HG02973 (cell line): Measurements from ENCODE around the gene ZNF175.

Experiments
- ATAC-seq: cut with Tn5 transposase; IDR thresholded peaks from one replicate; pipeline ENCODE4 v1.9.1; 2021; ENCODE audit warnings: moderate library complexity; ENCODE audit not compliant: unreplicated experiment

Gene ZNF175

DNA sequence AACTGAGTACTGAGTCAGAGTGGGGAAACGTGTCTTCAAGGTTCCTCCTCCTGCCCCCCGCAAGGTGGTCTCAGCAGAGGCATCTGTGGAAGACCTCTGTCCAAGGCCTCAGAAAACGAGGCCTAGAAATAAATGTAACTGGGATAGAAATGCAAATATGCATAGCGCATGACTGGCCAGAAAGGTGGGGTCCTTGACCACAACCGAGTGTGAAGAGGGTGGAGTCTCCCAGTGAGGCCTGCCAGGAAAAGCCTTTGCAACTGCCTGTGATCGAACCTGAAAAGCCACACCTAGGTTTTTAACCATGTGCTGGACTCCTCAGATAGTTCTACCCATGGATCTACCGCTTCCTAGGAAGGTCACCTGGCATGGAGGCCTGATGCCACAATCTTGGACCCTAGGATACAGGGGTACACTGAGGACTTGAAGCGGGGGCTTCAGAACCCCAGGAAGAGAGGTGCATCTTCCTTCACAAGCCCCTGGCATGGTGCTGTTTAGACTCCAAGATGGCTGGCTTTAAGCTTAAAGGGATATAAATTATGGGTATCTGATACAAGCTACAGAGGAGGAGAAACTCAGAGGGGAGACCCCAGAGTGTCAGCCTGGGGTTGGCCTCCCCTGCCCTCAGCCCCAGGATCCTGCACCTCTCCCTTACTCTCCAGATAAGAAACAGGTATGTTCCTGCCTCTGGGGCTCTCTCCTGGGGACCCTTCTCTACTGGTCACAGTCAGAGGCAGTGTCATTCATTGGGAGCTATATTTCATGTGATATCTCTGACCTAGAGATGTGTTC is 21.4 kb upstream of the ZNF175 start:
- no peak for ATAC-seq

DNA sequence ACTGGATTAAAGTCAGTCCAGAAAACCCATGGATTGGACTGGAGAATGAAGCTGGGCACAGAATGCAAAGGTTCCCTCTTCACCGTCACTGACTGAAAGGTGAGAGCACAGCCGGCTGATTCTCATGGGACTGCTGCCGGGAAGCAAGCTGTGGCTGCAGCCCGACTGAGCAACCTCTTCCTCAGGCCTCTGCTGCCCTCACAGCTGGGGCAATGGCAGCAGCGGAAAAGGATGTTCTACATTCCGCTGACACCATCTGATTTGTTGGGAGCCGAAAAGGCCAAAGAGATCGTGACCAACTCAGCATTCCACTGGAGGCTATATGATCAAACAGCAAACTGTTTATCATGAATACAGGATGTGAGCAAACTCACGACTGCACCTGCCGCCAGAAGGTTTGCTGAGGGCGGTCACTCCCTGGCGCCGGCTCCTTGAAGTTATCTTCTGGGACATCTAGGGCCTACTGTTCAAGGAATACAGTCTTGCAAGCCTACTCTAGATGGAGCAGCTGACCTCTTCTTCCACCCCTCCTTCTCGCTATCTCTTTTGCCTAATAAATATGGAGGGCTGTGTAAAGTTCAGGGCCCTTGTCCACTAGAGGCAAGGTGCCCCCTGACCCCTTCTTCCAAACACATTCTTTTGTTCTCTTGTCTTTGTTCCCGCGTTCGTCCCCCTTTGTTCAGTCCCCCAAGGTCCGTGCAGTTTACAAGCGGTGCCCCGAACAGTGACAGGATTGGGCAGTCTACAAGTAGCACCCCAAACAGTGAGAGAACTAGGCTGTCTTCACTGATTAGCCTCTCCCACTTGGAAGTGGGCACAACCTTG is 20.0 kb upstream of the ZNF175 start:
- no peak for ATAC-seq

DNA sequence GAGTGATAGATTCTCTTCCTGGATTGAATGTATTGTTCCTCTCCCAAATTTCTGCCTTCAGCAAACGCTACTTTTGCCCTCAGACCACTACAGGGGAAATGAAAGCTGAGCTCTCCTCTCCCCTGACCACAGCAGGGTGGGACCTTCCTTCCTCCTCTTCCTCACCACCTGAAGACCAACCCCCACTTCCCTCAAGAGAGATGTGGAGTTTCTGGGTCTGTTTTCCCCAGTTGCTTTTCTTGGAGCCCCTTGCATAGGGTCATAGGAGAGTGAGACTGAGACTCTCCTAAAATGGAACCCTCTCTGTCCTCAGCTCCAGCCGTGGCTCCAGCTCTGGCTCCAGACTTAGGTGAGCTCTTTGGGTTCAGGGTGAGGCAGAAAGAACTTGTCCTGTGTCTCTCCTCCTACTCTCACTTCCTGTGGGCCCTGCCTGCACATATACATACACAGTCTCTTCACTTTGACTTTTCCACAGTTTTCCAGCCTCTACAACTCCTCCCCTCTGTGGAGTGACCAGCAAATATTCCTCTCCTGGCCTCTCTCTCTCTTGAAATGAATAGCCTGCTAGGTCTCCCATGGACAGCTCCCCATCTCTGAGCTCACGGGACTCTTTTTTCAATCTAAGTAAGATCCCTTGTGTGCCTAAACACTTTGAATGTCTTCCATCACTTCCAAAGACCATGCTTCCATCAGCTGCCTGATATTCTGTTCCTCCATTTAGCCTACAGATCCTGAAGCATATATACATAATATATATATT is 19.2 kb upstream of the ZNF175 start:
- no peak for ATAC-seq

DNA sequence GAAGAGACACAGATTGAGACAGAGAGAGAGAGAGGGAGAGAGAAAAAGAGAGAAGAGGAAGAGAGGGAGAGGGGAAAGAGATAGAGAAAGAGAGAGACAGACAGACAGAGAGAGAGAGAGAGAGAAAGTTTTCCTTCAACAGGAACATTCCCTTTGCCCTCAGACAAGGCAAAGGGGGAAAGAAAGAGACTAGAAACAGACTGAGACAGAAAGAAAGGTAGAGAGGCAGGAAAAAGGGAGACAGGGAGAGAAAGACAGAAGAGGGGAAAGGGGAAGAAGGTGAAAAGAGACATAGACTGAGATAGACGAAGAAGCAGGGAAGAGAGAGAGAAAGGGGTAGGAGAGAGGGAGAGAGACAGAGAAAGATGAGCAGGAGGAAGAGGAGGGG is 18.5 kb upstream of the ZNF175 start:
- no peak for ATAC-seq

DNA sequence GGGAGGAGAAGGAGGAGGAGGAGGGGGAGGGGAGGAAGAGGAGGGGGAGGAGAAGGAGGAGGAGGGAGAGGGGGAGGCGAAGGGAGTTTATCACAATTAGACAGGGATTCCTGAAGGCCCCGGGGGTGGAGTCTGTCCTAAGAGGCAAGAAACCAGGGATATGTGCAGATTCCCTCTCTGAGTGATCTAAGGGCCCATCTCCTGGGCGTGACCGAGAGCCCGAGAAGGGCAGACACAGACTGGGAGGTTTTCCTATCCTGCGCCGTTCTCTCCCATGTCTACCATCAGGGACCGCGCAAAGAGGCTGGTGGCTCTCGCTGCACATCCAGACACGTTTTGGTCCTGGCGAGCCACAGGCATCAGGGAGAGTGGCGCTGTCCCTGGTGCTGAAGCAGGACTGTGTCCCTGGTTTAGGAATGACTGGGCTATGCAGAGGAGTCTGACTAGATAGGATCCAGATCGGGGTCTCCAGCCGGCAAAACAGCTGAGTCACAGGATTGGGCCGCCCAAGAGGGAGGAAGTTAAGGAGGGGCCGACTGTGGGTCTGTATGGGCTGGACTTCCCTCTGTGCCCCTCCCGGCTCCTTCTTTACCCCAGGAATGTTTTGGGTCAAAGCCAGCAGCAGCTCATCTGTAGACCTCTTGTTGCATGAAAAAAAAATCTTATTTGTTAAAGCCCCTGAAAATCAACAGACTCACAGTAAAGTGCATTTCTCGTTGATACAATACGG is 17.9 kb upstream of the ZNF175 start:
- no peak for ATAC-seq

DNA sequence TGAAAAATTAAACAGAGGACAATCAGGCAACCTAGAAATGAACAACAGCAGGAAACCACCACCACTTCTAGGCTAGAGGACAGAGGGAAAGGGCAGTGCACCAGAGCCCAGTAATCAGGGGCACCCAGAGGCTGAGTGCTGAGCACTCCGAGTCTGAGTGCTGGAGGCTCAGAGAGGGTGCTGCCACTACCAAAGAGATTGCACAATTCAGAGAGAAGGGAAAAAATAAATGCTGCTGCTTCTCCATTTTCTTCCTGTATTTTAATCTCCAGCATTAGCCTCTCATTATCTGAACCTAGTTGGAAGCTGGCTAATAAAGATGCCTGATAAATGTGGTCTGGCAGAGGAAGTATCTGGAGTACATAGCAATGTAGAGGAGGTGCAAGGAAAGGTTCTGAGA is 11.8 kb upstream of the ZNF175 start:
- ATAC-seq = no peak

DNA sequence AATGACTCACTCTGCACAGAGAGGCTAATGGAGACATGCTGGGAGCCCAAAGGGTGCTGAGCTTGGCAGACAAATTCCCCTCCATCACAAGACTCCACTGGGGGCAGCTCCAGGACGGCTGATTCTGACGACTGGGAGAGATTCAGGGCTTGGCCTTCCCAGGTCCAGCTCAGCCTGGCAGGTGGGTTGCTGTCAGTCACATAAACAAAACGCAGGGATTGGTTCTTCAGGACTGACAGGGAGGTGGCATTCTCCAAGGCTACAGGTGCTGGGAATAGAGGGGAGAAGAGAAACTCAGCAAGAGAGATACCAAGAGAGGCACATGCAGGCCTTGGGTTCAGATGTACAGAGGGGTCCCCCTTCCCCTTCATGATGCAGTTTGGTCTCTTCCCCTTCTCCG is 10.7 kb upstream of the ZNF175 start:
- no peak for ATAC-seq

DNA sequence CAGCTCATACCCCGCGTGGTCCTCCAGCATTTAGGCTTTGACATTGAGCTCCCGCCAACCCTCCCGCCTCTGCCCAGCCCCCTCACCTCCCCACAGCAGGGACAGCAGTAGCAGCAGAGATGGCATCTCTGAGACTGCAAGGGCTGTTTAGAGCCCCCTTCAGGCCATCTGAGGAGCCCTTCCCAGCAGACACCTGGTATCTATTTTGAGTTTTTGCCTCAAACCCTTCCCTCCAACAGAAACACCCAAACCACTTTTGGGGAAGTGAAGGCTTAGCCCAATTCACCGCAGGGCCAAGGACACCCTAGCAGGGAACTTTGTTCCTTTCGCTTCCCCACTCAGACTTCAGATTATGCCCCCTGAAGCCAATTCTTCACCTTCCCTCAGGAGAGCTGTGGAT is 6.3 kb upstream of the ZNF175 start:
- no peak for ATAC-seq

DNA sequence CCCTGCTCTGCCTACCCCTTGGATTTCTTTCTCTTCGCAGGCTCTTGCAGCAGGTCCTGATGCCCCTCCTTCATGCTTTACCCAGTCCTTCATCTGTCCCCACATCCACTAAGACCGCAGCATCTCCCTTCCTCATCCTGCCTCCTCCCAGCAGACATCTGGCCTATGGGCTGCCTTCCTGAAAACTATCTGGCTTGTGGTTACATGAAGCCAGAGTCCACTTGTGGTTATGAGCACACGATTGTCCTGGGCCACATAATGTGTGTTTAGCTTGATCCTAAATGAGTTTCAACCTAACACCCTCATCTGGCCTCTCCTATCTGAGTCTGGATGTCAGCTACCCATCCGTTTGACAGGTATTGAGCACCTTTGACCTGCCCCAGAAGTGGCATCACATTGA is 5.5 kb upstream of the ZNF175 start:
- no peak for ATAC-seq

DNA sequence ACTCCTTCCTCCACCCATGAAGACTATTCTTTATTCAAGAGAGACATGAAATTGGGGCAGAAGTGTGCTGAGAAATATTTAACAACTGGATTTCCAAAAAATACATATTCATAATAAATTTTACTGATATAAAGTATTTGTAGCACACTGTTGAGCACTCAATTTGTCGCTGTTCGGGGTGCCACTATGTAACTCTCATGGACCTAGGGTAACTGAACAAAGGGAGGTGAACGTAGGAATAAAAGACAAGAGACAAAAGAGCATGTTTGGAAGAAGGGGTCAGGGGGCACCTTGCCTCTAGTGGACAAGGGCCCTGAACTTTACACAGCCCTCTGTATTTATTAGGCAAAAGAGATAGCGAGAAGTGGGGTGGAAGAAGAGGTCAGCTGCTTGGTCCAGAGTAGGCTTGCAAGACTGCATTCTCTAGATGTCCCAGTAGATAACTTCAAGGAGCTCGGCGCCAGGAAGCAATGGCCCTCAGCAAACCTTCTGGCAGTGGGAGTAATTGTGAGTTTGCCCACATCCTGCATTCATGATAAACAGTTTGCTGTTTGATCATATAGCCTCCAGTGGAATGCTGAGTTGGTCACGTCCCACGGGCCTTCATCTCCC is 4.5 kb upstream of the ZNF175 start:
- no peak for ATAC-seq

DNA sequence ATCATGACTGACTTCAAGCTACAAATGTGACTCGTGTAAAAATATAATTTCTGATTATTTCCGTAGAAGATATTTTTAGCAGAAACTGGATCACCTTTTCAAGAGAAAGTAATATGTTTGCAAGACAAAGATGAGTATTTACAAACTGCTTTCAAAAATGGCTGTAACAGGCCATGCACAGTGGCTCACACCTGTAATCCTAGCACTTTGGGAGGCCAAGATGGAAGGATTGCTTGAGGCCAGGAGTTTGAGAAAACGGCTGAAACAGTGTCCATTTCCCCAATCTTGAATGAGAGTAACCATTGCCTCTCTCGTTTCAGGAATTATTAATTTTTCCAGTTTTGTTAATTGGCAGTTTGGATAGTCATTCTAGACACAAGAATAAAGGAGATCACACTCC is 3.5 kb upstream of the ZNF175 start:
- ATAC-seq = no peak

DNA sequence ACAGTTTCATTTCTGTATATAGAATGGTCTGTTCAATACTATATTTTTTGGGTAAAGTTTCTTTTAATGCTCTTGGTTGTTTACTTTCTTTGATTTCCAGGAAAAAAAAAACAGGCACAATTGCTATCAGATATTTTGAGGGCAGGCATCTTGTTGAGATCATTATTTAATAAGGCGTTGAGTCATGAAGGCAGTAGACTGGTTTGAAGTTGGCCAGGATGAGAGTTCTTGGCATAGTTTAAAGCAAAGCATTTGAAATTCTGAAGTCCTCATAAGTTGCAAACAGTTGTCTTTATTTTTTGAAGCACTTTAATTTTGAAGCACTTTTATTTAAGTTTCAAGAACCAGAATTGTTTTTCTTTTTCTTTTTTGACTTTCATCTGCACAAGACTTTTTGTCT is 2.6 kb upstream of the ZNF175 start:
- no peak for ATAC-seq

DNA sequence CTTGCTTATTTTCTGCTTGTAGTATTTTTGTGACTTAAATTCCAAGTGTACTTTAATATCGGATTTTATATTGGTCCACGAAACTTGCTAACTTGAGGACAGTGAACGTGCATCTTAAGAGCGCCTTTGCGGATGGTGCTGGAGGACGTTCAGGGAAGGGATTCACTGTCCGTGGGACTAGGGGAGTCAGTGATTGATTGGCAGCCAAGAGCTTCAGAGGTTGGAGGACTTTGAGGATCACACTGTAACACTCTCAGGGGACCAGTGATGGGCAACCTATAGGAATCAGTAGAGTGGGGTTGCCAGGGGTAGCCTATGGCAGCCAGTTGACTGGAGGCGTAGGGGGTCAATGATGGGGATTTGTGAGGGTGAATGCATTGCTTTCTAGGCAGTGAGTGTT is 516 bp downstream of the ZNF175 start:
- no peak for ATAC-seq

DNA sequence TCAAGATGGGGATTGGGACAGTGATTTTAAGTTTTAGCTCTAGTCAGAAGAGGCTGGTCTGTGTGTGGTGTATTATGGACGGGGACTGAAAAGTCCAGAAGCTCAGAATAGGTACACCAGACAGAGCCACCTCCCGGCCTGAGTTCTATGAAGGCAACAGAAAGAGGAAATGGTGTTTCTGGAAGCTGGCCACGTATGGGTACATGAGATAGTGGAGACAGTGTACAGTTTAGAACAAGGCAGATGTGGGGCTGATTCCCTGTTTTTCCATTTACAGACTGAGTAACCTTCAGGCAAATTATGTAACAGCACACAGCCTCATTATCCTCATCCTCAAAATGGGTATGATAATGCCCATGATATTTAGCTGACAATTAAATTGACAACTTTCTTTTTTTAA is 1.3 kb downstream of the ZNF175 start:
- ATAC-seq = no peak

DNA sequence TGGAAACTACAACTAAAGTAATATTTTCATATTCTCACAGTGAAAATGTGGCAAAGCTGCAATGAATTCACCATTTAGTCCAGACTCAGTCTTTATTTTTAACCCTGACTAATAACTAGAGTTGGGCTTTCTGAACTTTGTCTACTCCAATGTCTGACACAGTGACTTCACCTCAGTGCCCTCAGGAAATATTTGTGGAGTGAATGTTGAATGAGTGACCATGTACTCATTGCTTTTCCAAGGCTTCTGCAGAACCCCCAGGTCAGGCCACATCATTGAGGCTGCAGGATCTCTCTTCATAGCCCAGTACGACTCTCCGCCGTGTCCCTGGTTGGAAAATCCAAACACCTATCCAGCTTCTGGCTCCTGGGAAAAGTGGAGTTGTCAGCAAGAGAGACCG is 1.8 kb downstream of the ZNF175 start:
- no peak for ATAC-seq

DNA sequence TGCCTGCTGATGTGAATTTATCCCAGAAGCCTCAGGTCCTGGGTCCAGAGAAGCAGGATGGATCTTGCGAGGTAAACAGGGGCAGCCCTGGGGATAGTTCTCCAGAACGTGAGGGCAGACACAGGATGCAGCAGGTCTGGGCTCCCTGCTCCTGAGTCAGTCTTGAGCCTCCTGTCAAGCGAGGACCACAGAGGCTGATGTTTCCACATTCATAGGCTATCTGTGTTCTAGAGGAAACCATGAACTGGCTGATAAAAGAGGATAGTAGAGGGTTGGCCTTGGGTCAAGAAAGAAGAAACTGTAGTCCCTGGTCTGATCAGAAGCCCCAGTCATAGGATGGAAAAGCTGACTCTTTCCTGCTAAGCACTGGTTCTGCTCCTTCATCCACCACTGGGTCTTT is 2.2 kb downstream of the ZNF175 start:
- ATAC-seq = no peak

DNA sequence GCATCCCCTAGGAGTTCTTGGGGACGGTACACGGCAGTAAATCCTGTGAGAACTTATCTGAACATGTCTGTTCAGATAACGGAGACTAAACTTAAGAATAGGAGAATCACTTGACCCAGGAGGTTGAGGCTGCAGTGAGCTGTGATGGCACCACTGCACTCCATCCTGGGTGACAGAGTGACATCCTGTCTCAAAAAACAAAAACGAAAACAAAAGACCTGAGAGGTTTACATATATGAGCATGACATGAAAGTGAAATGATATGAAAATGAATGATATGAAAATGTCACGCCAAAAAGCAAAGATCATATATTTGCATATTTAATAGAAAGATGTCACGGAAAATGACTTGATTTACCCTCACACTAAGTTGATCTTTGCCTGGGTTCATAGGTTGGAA is 5.8 kb downstream of the ZNF175 start:
- no peak for ATAC-seq

DNA sequence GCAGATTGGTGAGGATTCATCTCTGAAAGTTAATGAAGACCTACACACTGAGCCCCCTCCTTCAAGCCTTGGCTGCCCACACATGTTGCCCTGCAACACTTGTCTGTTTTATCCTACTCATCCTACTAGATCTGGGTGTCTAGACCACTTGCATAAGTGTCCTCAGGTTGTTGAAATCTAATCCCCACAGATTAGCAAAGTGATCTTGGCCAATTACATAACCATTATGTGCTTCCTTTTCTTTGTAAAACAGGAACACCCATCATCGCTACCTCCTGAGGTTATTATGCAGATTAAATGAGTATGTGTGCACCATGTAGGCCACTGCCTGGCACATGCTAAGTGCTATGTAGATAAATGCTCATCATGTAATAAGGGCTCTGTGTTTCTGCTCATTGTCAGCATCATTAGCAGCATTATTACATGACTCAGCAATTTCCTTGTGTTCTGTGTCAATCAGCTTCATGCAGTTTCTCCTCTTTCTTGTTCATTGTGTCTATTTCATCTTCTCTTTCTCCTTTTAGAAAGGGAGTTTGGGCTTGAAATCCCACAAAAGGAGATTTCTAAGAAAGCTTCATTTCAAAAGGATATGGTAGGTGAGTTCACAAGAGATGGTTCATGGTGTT is 15.1 kb downstream of the ZNF175 start:
- no peak for ATAC-seq

DNA sequence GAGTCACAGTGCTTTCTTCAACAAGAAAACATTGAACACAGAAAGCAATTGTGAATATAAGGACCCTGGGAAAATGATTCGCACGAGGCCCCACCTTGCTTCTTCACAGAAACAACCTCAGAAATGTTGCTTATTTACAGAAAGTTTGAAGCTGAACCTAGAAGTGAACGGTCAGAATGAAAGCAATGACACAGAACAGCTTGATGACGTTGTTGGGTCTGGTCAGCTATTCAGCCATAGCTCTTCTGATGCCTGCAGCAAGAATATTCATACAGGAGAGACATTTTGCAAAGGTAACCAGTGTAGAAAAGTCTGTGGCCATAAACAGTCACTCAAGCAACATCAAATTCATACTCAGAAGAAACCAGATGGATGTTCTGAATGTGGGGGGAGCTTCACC is 15.7 kb downstream of the ZNF175 start:
- no peak for ATAC-seq
